ENCODE data around the gene GPC3.
"Not testable (repeated sequence)": the region's sequence is repeated elsewhere in the genome, so short reads cannot be mapped to it uniquely, and the experiment has no call there.

Gene GPC3

GRCh38 chrX:133537142-133537541, 448.3 kb downstream of the GPC3 start:
- no peak for DNase-seq

DNA sequence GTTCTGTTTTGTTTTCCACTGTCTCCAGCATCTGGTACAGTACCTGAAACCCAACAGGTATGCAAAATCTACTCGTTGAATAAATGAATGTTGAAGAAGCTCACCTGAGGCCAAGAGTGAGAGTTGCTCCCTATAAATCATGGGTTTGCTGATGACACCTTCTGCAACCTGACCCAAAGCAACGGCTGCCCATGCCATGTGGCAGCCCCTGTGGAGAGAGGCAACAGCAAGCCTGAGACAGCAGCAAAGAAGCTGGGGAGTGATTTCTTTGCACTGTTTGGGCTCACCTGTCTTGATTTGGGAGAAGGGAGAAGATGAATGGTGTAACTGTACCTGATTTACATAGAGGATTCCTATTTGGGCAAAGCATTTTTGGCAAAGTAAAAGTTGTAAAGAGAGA, 450.3 kb downstream of the GPC3 start:
- no peak for DNase-seq

DNA sequence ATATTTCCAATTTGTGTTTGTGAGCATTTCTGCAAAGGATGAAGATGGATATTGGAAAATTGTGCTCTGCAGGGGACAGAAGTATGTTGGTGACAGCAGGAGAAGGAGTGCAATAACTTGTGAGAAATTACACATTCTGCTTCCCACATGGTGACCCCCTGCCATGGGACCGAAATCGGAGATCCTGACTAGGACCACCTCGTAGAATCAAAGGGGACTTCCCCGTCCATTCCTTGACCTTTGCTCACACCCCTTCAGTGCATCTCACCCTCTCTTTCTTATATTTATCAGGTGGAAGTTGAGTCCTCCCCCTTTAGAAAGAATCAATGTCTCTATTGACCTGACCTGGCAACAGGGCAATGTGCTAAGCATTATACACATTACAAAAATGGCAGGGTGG, 451.2 kb downstream of the GPC3 start:
- DNase-seq: no peak

GRCh38 chrX:133533249-133533648, 452.1 kb downstream of the GPC3 start:
- DNase-seq: no peak

DNA sequence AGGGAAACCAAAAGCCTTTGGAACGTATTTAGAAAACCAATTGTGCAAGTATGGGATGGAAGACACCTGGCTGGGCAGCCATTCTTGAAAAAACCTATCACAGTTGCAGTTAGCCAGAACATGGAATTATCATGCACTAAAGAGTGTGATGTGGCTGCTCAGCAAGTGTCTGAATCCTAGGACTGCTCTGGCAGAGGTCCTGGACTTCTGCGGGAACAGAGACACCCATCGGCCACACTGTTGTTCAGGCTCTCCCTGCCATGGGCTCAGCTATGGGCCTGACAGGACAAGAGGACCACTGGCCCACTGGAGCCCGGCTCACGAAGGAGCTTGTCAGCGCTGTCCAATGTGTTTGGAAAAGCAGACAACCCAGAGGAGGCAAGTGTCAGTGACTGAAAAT, 454.4 kb downstream of the GPC3 start:
- DNase-seq: no peak

DNA sequence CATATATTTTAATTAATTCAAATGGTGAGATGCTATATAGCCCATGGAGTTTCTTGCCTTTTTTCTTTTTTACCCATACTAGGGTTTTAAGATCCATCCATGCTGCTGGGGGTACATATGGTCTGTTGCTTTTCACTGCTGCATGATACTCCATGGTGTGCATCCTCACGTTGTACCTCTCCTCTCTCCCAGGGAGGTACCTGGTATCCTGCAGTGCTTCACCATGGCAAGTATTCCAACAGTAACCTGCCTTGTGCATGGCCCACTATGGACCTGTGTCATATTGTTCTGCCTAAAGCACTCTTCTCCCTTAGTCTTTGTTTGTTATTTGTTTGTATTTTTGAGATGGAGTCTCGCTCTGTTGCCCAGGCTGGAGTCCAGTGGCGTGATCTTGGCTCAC, 455.8 kb downstream of the GPC3 start:
- no peak for DNase-seq

DNA sequence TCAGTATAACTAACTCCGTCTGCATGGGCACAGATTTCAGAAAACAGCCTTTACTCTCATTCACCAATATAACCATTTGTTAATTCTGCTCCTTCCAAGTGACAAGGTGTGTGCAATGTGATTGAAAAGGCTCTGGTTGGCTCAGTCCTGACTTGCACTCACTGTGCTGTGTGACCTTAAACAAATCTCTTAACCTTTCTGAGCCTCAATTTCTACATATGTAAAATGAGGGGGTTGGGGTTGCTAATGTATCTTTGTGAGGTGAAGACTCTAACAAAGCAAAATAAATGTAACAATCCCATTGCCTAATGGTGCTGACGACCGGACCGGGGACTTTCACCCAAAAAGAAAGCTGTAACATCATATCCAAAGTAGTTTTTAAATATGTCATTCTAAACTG, 457.6 kb downstream of the GPC3 start:
- DNase-seq: no peak

GRCh38 chrX:133527415-133527814, 458.0 kb downstream of the GPC3 start:
- no peak for DNase-seq

DNA sequence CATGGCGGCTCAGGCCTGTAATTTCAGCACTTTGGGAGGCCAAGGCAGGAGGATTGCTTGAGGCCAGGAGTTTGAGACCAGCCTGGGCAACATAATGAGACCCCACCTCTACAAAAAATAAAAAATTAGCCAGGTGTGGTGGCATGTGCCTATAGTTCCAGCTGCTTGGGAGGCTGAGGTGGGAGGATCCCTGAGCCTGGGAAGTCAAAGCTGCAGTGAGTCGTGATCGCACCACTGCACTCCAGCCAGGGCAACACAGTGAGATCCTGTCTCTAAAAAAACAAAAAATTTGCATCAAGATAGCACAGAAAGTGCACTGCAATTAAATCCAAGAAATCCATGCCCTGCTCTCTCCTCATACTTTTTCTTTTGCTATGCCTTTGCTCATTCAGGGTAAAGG, 458.6 kb downstream of the GPC3 start:
- DNase-seq: not testable (repeated sequence)

DNA sequence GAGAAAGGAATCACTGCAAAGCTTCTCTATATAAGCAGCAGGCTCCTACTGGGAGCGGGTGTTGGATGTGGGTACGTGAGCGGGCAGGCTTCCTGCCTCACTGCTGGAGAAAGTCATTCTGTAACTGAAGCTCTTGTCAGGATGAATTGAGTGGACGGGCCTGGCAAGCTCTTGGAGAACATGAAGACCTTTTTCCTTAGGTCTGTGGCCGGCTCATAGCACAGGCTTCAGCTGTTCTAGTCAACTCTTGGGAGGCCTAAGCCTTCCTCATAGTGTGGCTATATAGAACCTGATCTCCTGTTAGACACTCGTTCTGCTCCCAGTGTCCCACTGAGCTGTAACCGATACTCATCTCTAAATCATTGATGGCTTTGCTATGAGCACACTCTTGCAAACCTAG, 461.9 kb downstream of the GPC3 start:
- DNase-seq: no peak

DNA sequence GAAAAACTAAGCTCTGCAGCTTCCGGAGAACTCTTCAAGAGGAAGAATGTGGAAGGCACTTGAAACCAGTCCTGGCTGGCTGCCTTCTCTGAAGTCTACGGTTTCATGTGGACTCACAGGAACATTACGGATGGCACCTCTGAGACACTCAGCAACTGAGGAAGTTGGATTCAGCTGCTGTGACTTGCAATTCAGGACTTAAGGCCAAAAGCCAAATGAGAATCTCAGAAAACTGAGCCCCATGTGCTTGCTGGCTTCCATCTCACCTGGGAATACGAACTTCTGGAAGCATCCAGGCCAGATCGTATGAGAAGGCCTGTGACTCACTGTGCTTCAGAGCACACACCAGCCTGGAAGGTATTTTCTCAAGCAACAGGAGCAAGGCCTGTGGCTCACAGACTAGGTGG, 462.3 kb downstream of the GPC3 start:
- no peak for DNase-seq

- DNase-seq: no peak
Measured at GRCh38 chrX:133516686-133517085, 468.7 kb downstream of the GPC3 start.

- DNase-seq: no peak
Measured at GRCh38 chrX:133514486-133514885, 470.9 kb downstream of the GPC3 start.

- DNase-seq: no peak
Measured at GRCh38 chrX:133513123-133513522, 472.3 kb downstream of the GPC3 start.

DNA sequence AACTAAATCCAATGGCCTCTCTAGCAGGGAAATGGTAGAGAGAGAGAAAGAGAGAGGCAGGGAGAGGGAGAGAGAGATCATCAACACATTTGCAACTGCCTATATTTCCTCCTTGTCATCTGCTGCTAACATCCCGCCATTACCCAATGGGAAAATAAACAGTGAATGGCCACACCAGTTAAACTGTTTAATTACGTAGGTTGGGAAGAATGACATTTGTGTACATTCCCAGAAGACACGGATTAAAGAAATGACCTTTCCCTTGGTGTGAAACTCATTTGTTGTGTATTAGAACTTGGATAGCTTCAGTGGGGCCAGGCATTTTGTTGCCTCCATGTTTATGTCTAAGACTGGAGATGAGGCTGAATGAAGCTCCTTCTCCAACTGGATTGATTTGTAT, 474.4 kb downstream of the GPC3 start:
- DNase-seq: no peak

GRCh38 chrX:133497356-133497755, 488.0 kb downstream of the GPC3 start:
- no peak for DNase-seq

DNA sequence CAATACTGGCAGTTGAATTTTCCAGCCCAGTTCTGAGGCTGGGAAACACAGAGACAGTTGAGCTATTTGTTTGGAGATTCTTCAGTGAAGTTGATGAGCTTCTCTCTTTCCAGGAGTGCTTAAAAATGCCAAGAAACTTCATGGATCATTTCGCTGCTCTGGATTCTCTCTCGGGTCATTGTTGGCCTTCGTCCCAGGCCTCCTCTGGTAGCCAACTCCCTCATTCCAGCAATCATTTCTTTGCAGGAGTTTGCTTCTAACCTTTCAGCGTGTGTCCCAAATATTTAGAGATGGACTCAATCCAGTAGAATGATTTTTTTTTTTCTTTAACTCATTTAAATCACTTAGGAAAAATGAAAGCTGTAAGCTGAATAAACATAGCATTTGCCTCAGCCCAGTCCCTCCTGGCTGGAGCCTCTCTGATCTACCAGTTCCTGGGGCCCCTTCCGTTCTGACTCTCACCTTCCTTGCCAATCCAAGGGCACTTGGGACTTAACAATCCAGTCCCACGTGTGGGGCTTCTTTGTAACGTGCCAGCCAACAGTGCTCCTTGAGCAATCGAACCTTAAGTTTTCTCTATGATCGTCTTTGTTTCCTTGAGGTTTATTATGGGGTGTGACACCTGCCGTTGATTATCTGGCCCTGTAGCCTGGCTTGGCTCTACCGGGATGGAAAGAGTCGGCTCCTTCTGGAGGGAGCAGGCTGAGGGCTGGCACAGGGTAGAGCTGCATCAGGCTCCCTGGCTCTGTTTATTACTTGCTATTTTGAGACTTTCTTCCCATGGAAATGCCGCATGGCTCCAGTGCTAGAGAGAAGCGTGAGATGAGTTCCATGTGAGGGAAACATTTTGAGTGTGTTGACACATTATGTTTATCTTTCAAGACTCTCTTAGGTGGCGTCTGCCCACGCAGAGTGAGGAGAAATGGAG, 489.7 kb downstream of the GPC3 start:
- DNase-seq: no peak

- DNase-seq: no peak
Measured at GRCh38 chrX:133493366-133493765, 492.0 kb downstream of the GPC3 start.

- DNase-seq: no peak
Measured at GRCh38 chrX:133490955-133491354, 494.4 kb downstream of the GPC3 start.
